Esophagus muscularis mucosa (tissue), 4 donors: ENCODE results near the gene ADAMTS6.

Source experiments
- EP300 ChIP-seq: sonication (generic); formaldehyde crosslinking; IDR thresholded peaks from one replicate; pipeline ENCODE4 v1.6.1; 2017; ENCODE audit warnings: antibody characterized with exemption
- POLR2A ChIP-seq: fragments of 450-650 bp; IDR thresholded peaks from one replicate; pipeline ENCODE4 v1.6.1; 2017; ENCODE audit warnings: antibody characterized with exemption, moderate library complexity, mild to moderate bottlenecking, low read depth
- POLR2AphosphoS5 ChIP-seq, 2 donors: sonication (generic); formaldehyde crosslinking; IDR thresholded peaks; one replicate each; pipeline ENCODE4 v1.6.1; 2017; ENCODE audit warnings: antibody characterized with exemption in 2 of 2
- TF ChIP-seq, protein P1 (sequence below), 3 experiments: fragments of 200-600 bp in 2 of 3; fragments of 450-650 bp in 1 of 3; sonication (generic) in 2 of 3; IDR thresholded peaks; one replicate each; pipeline ENCODE4 v1.5.1; 2017 to 2019; ENCODE audit warnings: antibody characterized with exemption in 3 of 3, mild to moderate bottlenecking in 2 of 3, moderate library complexity in 1 of 3

- TF ChIP-seq POLR2A (no peak), POLR2AphosphoS5 (IDR thresholded peaks at IDR 0.05) (no peak), EP300 (no peak)
- TF ChIP-seq, protein P1, sequence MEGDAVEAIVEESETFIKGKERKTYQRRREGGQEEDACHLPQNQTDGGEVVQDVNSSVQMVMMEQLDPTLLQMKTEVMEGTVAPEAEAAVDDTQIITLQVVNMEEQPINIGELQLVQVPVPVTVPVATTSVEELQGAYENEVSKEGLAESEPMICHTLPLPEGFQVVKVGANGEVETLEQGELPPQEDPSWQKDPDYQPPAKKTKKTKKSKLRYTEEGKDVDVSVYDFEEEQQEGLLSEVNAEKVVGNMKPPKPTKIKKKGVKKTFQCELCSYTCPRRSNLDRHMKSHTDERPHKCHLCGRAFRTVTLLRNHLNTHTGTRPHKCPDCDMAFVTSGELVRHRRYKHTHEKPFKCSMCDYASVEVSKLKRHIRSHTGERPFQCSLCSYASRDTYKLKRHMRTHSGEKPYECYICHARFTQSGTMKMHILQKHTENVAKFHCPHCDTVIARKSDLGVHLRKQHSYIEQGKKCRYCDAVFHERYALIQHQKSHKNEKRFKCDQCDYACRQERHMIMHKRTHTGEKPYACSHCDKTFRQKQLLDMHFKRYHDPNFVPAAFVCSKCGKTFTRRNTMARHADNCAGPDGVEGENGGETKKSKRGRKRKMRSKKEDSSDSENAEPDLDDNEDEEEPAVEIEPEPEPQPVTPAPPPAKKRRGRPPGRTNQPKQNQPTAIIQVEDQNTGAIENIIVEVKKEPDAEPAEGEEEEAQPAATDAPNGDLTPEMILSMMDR (IDR thresholded peaks at IDR 0.05) = no peak
Measured at GRCh38 chr5:65144136-65144871, 337.4 kb downstream of the ADAMTS6 start.
